ENCODE measurements around the gene PCDHA9. TPM values are rescaled to one million over a fixed set of nuclear protein-coding genes. Genes with fewer than 3 reads are reported as not detected.
A peak's percentile ranks its signal among the peaks of the same experiment; 100 is the strongest.
"Not testable (repeated sequence)": the region's sequence is repeated elsewhere in the genome, so short reads cannot be mapped to it uniquely, and the experiment has no call there.

The PCDHA9 gene
- total RNA-seq, 4 donors from 2014 or later = 0.17 to 0.54 (median 0.29) TPM

- H3K27me3 ChIP-seq = no peaks in the 10 kb centered on the region
- no peaks in the 10 kb centered on the region for H3K4me1 ChIP-seq
- H3K9me3 ChIP-seq = no peaks in the 10 kb centered on the region
- H3K27ac ChIP-seq = no peak within 1 kb of the TSS
- TF ChIP-seq POLR2A (IDR thresholded peaks at IDR 0.05) (no peak), CTCF (IDR thresholded peaks at IDR 0.05) (peak in 5 of 6 experiments; percentile 9 to 44 (median 31))
- intact Hi-C loops (cut with DNase I) = no loop called here
- 16 to 19% methylated on average over 40 to 41 of the region's 41 CpGs for WGBS, 2 donors
- H3K4me3 ChIP-seq (replicated peaks in 1 of 3) = peak within 1 kb of the TSS in 1 of 3 donors; percentile 5
- no peak for DNase-seq
- H3K36me3 ChIP-seq = no peaks in the 10 kb centered on the region
Measured at GRCh38 chr5:140868721-140869554, 20.8 kb downstream of the PCDHA9 start, which contains the start of gene PCDHA11. Gene PCDHA11, plus strand, starts transcription at chr5:140868957. Its CDS starts 147 bp downstream, at chr5:140869104.

- no peak overlapping the region for H3K4me3 ChIP-seq (replicated peaks in 1 of 3)
- TF ChIP-seq CTCF (IDR thresholded peaks at IDR 0.05) (no peak), POLR2A (IDR thresholded peaks at IDR 0.05) (no peak)
- no peaks in the 10 kb centered on the region for H3K36me3 ChIP-seq
- no peak for DNase-seq
- intact Hi-C loops (cut with DNase I) = no loop called here
- H3K27me3 ChIP-seq = no peaks in the 10 kb centered on the region
- H3K4me1 ChIP-seq = no peaks in the 10 kb centered on the region
- no peak overlapping the region for H3K27ac ChIP-seq
- 51 to 66% methylated on average over 5 of the region's 5 CpGs for WGBS, 2 donors
- no peaks in the 10 kb centered on the region for H3K9me3 ChIP-seq
Measured at GRCh38 chr5:140869555-140869886, 21.3 kb downstream of the PCDHA9 start.

- no peaks in the 10 kb centered on the region for H3K36me3 ChIP-seq
- no peak for TF ChIP-seq CTCF (IDR thresholded peaks at IDR 0.05)
- 44 to 55% methylated on average over 12 to 84 of the region's 114 CpGs for WGBS, 2 donors
- no peaks in the 10 kb centered on the region for H3K4me1 ChIP-seq
- no peaks in the 10 kb centered on the region for H3K9me3 ChIP-seq
- intact Hi-C loops (cut with DNase I) = no loop called here
- DNase-seq = no peak
- no peak overlapping the region for H3K4me3 ChIP-seq (replicated peaks in 1 of 3)
- H3K27me3 ChIP-seq = no peaks in the 10 kb centered on the region
- H3K27ac ChIP-seq = no peak overlapping the region
Measured at GRCh38 chr5:140870221-140871201, 22.3 kb downstream of the PCDHA9 start.

GRCh38 chr5:140875085-140876065 lies 27.2 kb downstream of the PCDHA9 start, which contains the start of gene PCDHA12:
Gene PCDHA12, plus strand, starts transcription at chr5:140875308. Its CDS starts 165 bp downstream, at chr5:140875473.
- Histone ChIP-seq H3K36me3 (no peaks in the 10 kb centered on the region), H3K4me3 (replicated peaks in 1 of 3) (no peak within 1 kb of the TSS), H3K4me1 (no peaks in the 10 kb centered on the region), H3K9me3 (no peaks in the 10 kb centered on the region), H3K27me3 (no peaks in the 10 kb centered on the region), H3K27ac (peak within 1 kb of the TSS in 1 of 3 donors; percentile 59)
- intact Hi-C loops (cut with DNase I) = no loop called here
- DNase-seq = no peak
- whole genome bisulfite sequencing, 2 donors = 12 to 16% methylated on average over 31 to 44 of the region's 47 CpGs
- TF ChIP-seq CTCF (IDR thresholded peaks at IDR 0.05) = peak; percentile 14 to 52 (median 34)
- TF ChIP-seq POLR2A (IDR thresholded peaks at IDR 0.05) = no peak

GRCh38 chr5:140876541-140877261 lies 28.5 kb downstream of the PCDHA9 start:
- H3K27me3 ChIP-seq = not testable (repeated sequence)

More at GRCh38 chr5:140876541-140877261, 28.5 kb downstream of the PCDHA9 start:
- DNase-seq; H3K4me1 ChIP-seq; H3K27ac ChIP-seq; H3K36me3 ChIP-seq; H3K9me3 ChIP-seq; H3K4me3 ChIP-seq (replicated peaks in 1 of 3); intact Hi-C loops (cut with DNase I): not testable (repeated sequence)
- 34 to 50% methylated on average over 38 to 70 of the region's 80 CpGs for WGBS, 2 donors
